ENCODE data around the gene PDE4D.

DNA sequence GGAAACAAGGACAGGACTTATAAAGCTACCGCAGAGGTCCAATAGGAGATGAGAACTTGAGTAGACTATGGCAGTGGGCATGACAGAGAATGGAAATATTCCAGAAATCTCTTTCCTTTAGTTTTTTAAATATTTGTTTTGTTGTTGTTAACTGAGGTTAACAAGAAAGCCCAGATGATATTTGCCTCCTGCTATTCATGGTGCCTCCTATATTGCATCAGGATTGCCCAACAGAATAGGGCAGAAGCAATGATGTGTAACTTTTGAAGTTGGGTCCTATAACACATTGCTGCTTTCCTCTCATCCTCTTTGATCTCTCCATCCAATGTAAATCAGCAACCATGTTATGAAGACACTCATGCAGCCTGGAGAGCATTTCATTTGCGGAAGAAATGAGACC lies 42.8 kb downstream of the PDE4D start:
- TF ChIP-seq GABPA (IDR thresholded peaks at IDR 0.05; ENCODE audit: low read depth) (no peak), POLR2AphosphoS5 (IDR thresholded peaks at IDR 0.05; ENCODE audit: low read depth) (no peak), REST (IDR thresholded peaks at IDR 0.05; ENCODE audit: insufficient replicate concordance, low read depth) (no peak), SPI1 (IDR thresholded peaks at IDR 0.05; ENCODE audit: borderline replicate concordance, low read depth) (no peak)
- TF ChIP-seq, protein P1, sequence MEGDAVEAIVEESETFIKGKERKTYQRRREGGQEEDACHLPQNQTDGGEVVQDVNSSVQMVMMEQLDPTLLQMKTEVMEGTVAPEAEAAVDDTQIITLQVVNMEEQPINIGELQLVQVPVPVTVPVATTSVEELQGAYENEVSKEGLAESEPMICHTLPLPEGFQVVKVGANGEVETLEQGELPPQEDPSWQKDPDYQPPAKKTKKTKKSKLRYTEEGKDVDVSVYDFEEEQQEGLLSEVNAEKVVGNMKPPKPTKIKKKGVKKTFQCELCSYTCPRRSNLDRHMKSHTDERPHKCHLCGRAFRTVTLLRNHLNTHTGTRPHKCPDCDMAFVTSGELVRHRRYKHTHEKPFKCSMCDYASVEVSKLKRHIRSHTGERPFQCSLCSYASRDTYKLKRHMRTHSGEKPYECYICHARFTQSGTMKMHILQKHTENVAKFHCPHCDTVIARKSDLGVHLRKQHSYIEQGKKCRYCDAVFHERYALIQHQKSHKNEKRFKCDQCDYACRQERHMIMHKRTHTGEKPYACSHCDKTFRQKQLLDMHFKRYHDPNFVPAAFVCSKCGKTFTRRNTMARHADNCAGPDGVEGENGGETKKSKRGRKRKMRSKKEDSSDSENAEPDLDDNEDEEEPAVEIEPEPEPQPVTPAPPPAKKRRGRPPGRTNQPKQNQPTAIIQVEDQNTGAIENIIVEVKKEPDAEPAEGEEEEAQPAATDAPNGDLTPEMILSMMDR (IDR thresholded peaks at IDR 0.05; ENCODE audit: insufficient read depth, low read length): no peak
